Caco-2 (cell line): ENCODE measurements around the gene TMEM121B. TPM values are rescaled to one million over a fixed set of nuclear protein-coding genes. Genes with fewer than 3 reads are reported as not detected.

Experiments used
- BruUV-seq: library from RNA; stranded (reverse); fragments of 400-500 nt; replicated peaks from 2 replicates; lab custom pipeline; 2021; lab: Mats Ljungman, UMichigan
- CTCF ChIA-PET: fragments of 300-600 bp; sonication (Branson Sonifier 250); formaldehyde crosslinking; loops from one replicate; lab custom pipeline; 2022; ENCODE audit warnings: antibody characterized with exemption; lab: Charles Lee
- POLR2A ChIA-PET: fragments of 300-600 bp; sonication (Branson Sonifier 250); formaldehyde crosslinking; loops from one replicate; lab custom pipeline; 2022; ENCODE audit warnings: antibody characterized with exemption; lab: Charles Lee
- DNase-seq, 2 experiments: peaks; one replicate each; pipeline versions ENCODE4 v3.0.0 to v3.0.0-alpha.2; 2020 to 2022
- H3K27me3 ChIP-seq: replicated peaks from 2 replicates; pipeline ENCODE4 v1.6.0; 2011; ENCODE audit warnings: low read length; ENCODE audit not compliant: control insufficient read depth, insufficient read depth
- H3K36me3 ChIP-seq: 2 replicates; pipeline ENCODE4 v1.5.1; 2011; ENCODE audit warnings: low read length; ENCODE audit not compliant: control insufficient read depth, insufficient read depth
- H3K4me1 ChIP-seq: fragments of 250-450 bp; sonication (Bioruptor Pico); 2 replicates; pipeline ENCODE4 v1.5.1; 2020; ENCODE audit warnings: mild to moderate bottlenecking
- H3K4me3 ChIP-seq: 2 replicates; pipeline ENCODE4 v1.5.1; 2011; ENCODE audit warnings: low read depth, mild to moderate bottlenecking, control low read depth, low read length
- H3K9me3 ChIP-seq: fragments of 250-450 bp; sonication (Bioruptor Pico); 2 replicates; pipeline ENCODE4 v1.5.1; 2020; ENCODE audit warnings: mild to moderate bottlenecking, moderate library complexity
- H3K27ac Mint-ChIP-seq: one replicate; pipeline ENCODE4 v1.8.0; 2022; ENCODE audit warnings: mixed read lengths; ENCODE audit not compliant: unreplicated experiment
- H3K27me3 Mint-ChIP-seq: one replicate; pipeline ENCODE4 v1.8.0; 2022; ENCODE audit warnings: mixed read lengths; ENCODE audit not compliant: insufficient read depth, unreplicated experiment
- H3K36me3 Mint-ChIP-seq: one replicate; pipeline ENCODE4 v1.8.0; 2022; ENCODE audit warnings: mild to moderate bottlenecking, mixed read lengths; ENCODE audit not compliant: insufficient read depth, unreplicated experiment
- H3K4me1 Mint-ChIP-seq: one replicate; pipeline ENCODE4 v1.8.0; 2022; ENCODE audit warnings: low read depth, mixed read lengths; ENCODE audit not compliant: unreplicated experiment
- H3K4me3 Mint-ChIP-seq: one replicate; pipeline ENCODE4 v1.8.0; 2022; ENCODE audit warnings: mild to moderate bottlenecking, moderate library complexity, mixed read lengths; ENCODE audit not compliant: unreplicated experiment
- H3K9me3 Mint-ChIP-seq: one replicate; pipeline ENCODE4 v1.8.0; 2022; ENCODE audit warnings: mixed read lengths; ENCODE audit not compliant: unreplicated experiment
- intact Hi-C: fragments of 100-400 bp; cut with micrococcal nuclease; formaldehyde crosslinking; loops from one replicate; pipeline ENCODE4 v1.10.0; 2022; ENCODE audit not compliant: unreplicated experiment
- total RNA-seq: library from RNA; stranded (reverse); gene quantifications from 2 replicates; pipeline ENCODE4 v1.2.3, GENCODE V29; 2022
- TF ChIP-seq, protein P1 (sequence below), 2 experiments: fragments of 200-600 bp in 1 of 2; IDR thresholded peaks; 1 replicate in 1 of 2; 2 replicates in 1 of 2; pipeline versions ENCODE4 v1.5.1 to v1.8.0; 2011 to 2022; ENCODE audit warnings: antibody characterized with exemption in 1 of 2, control low read depth in 1 of 2, inconsistent platforms in 1 of 2, low read depth in 1 of 2, low read length in 1 of 2, mild to moderate bottlenecking in 1 of 2, moderate library complexity in 1 of 2; ENCODE audit not compliant: insufficient read depth in 1 of 2, severe bottlenecking in 1 of 2, unreplicated experiment in 1 of 2

TMEM121B gene
- total RNA-seq, 1 experiment from 2014 or later, result 0.82 TPM

DNA sequence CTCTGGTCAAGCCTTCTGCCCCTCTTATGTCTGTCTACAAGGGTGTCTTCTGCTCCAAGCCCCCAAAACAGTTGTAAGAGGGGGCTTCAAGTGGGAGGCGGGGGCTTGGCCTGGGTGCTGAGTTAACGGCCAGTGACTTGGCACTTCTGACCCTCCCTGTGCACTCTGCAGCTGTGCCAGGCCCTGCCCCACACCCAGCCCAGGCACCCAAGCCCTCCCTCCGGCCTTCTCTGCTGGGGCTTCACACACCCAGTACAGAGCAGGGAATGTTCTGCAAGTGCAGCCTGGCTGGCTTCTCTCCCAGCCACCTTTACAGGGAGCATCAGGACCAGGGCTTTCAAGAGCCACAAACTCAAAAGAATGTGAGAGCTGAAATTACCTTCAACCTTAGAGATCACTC is 3.8 kb downstream of the TMEM121B start:
- no peak for DNase-seq
- Histone ChIP-seq H3K36me3 (no peaks in the 10 kb centered on the region), H3K9me3 (no peaks in the 10 kb centered on the region), H3K4me3 (no peak overlapping the region), H3K4me1 (peaks cover 5% of the 10 kb centered on the region; the same call in 1 of the 2 replicates), H3K27me3 (no peaks in the 10 kb centered on the region)
- Mint-ChIP-seq H3K27ac (no peak overlapping the region), H3K4me1 (peaks cover 9% of the 10 kb centered on the region), H3K4me3 (no peak overlapping the region), H3K36me3 (no peaks in the 10 kb centered on the region), H3K9me3 (no peaks in the 10 kb centered on the region), H3K27me3 (peaks cover 13% of the 10 kb centered on the region)
- TF ChIP-seq, protein P1, sequence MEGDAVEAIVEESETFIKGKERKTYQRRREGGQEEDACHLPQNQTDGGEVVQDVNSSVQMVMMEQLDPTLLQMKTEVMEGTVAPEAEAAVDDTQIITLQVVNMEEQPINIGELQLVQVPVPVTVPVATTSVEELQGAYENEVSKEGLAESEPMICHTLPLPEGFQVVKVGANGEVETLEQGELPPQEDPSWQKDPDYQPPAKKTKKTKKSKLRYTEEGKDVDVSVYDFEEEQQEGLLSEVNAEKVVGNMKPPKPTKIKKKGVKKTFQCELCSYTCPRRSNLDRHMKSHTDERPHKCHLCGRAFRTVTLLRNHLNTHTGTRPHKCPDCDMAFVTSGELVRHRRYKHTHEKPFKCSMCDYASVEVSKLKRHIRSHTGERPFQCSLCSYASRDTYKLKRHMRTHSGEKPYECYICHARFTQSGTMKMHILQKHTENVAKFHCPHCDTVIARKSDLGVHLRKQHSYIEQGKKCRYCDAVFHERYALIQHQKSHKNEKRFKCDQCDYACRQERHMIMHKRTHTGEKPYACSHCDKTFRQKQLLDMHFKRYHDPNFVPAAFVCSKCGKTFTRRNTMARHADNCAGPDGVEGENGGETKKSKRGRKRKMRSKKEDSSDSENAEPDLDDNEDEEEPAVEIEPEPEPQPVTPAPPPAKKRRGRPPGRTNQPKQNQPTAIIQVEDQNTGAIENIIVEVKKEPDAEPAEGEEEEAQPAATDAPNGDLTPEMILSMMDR (IDR thresholded peaks at IDR 0.05; ENCODE audit: insufficient read depth in 1 of 2, low read depth in 1 of 2, low read length in 1 of 2, severe bottlenecking in 1 of 2, unreplicated experiment in 1 of 2), result no peak
- BruUV-seq, result no TSS peak
- POLR2A ChIA-PET, result no interaction called here
- CTCF ChIA-PET, result interaction anchor here (0.5 kb wide), 2 partner anchors 54 to 416 kb away, joined by 3 to 4 read pairs; no protein-coding TSS in a partner anchor
- intact Hi-C loops, result no loop called here

DNA sequence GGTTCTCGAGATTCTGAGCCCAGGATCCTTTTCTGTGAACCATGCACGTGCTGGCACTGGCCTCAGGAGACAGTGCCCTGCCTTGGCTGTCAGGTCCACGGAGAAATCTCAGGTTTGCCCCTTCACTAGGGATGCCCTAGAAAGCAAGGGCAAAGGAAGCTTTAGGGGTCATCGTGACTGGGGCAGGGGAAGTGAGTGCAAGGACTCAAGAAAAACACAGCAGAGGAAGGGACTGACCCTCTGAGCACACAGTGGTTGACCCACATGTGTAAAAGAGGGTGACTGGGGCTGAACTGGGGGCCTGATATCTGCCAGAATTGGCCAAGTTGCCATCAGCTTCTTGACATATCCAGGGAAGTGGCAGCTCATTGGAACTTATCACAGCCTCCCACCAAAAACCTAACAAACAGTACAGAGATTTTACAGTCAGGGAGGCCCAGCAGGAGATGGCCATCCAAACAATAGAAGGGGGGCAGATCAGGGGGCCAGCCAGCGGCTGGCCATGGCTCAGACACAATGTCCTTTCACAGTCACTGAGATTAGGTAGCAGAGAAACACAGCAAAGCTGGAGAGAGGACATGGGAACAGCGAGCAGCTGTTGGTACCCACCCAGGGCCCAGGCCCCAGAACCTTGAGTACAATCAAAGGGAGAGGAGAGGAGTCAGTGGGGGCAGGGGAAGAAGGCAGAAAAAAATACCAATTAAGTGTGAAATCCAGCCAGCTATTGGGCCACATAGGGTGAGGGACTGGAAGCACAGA is 4.4 kb downstream of the TMEM121B start:
- no TSS peak for BruUV-seq
- no peak for DNase-seq
- Histone ChIP-seq H3K36me3 (no peaks in the 10 kb centered on the region), H3K4me1 (peaks cover 3% of the 10 kb centered on the region; the same call in 1 of the 2 replicates), H3K27me3 (no peaks in the 10 kb centered on the region), H3K4me3 (no peak overlapping the region), H3K9me3 (no peaks in the 10 kb centered on the region)
- no peak overlapping the region for H3K27ac Mint-ChIP-seq
- CTCF ChIA-PET, result interaction anchor here (0.5 kb wide), 2 partner anchors 55 to 417 kb away, joined by 3 to 4 read pairs; no protein-coding TSS in a partner anchor
- peaks cover 5% of the 10 kb centered on the region for H3K4me1 Mint-ChIP-seq
- no peaks in the 10 kb centered on the region for H3K9me3 Mint-ChIP-seq
- peaks cover 13% of the 10 kb centered on the region for H3K27me3 Mint-ChIP-seq
- no peak overlapping the region for H3K4me3 Mint-ChIP-seq
- no peaks in the 10 kb centered on the region for H3K36me3 Mint-ChIP-seq
- TF ChIP-seq, protein P1 (IDR thresholded peaks at IDR 0.05; ENCODE audit: insufficient read depth in 1 of 2, low read depth in 1 of 2, low read length in 1 of 2, severe bottlenecking in 1 of 2, unreplicated experiment in 1 of 2), result no peak
- intact Hi-C loops, result no loop called here
- POLR2A ChIA-PET, result no interaction called here

DNA sequence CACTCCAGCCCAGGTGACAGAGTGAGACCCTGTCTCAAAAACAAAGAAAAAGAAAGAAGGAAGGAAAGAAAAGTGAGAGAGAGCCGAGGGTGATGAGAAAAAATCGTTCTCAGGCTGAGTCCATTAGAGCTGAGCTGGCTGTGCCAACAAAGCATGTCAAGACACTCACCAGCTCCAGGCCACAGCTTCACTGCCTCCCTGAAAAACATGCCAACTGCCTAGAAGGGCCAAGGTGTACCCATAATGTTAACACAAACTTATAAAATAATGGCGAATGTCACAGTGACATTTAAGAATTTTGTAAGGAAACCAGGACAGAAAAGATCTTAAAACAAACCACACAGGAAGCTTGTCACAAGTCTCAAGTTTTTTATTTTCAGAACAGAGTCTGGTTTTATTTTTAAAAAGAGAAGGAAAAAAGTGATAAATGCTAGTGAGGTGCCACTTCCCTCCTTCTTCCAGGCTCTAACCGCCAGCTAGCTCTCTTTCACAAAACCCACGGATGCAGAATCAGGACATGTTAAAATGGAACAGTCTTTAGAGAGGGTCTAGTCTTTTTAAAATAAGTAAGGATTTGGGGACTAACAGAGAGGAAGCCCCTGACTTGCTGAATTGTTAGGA is 5.1 kb downstream of the TMEM121B start:
- Histone ChIP-seq H3K36me3 (no peaks in the 10 kb centered on the region), H3K4me3 (no peak overlapping the region), H3K4me1 (no peaks in the 10 kb centered on the region), H3K27me3 (no peaks in the 10 kb centered on the region; the same call in 1 of the 2 replicates), H3K9me3 (no peaks in the 10 kb centered on the region)
- H3K36me3 Mint-ChIP-seq, result no peaks in the 10 kb centered on the region
- intact Hi-C loops, result no loop called here
- TF ChIP-seq, protein P1 (IDR thresholded peaks at IDR 0.05; ENCODE audit: insufficient read depth in 1 of 2, low read depth in 1 of 2, low read length in 1 of 2, severe bottlenecking in 1 of 2, unreplicated experiment in 1 of 2), result no peak
- H3K4me1 Mint-ChIP-seq, result no peaks in the 10 kb centered on the region
- H3K9me3 Mint-ChIP-seq, result no peaks in the 10 kb centered on the region
- BruUV-seq, result no TSS peak
- ChIA-PET CTCF (no interaction called here), POLR2A (no interaction called here)
- no peak overlapping the region for H3K4me3 Mint-ChIP-seq
- peaks cover 13% of the 10 kb centered on the region for H3K27me3 Mint-ChIP-seq
- no peak overlapping the region for H3K27ac Mint-ChIP-seq
- no peak for DNase-seq
